ENCODE data around the gene ABHD2.

GRCh38 chr15:89144491-89144890 is 56.2 kb downstream of the ABHD2 start:
- no peak for TF ChIP-seq POLR2AphosphoS5 (IDR thresholded peaks at IDR 0.05)
- TF ChIP-seq CTCF (IDR thresholded peaks at IDR 0.05), result no peak

Data from esophagus muscularis mucosa (tissue), 3 donors.